H1 (cell line): ENCODE measurements around the gene SECISBP2L.

Experiments used
- CREB1 ChIP-seq: IDR thresholded peaks from 2 replicates; pipeline ENCODE4 v1.6.1; 2012; ENCODE audit warnings: inconsistent platforms
- EZH2 ChIP-seq: fragments of 200-600 bp; sonication (generic); IDR thresholded peaks from 2 replicates; pipeline ENCODE4 v1.7.1; 2012; ENCODE audit warnings: low read depth, mild to moderate bottlenecking, moderate library complexity, low read length, inconsistent platforms; ENCODE audit not compliant: severe bottlenecking
- JUND ChIP-seq: IDR thresholded peaks from 2 replicates; pipeline ENCODE4 v1.6.1; 2011; ENCODE audit warnings: mild to moderate bottlenecking, improper control_type of control experiment, low read length
- POLR2A ChIP-seq, 2 experiments: IDR thresholded peaks; 1 replicate in 1 of 2; 2 replicates in 1 of 2; pipeline ENCODE4 v1.6.1; 2011; ENCODE audit warnings: low read depth in 2 of 2, low read length in 2 of 2, mild to moderate bottlenecking in 2 of 2; ENCODE audit errors: control extremely low read depth in 1 of 2
- POLR2AphosphoS5 ChIP-seq: IDR thresholded peaks from 2 replicates; pipeline ENCODE4 v1.6.1; 2011; ENCODE audit warnings: low read depth, low read length
- RAD21 ChIP-seq, 2 experiments: IDR thresholded peaks in 1 of 2; conservative IDR thresholded peaks in 1 of 2; 2 replicates each; pipeline ENCODE4 v1.6.1; 2011; ENCODE audit warnings: low read depth in 2 of 2, low read length in 2 of 2, improper control_type of control experiment in 1 of 2, inconsistent platforms in 1 of 2, mild to moderate bottlenecking in 1 of 2, moderate library complexity in 1 of 2
- RXRA ChIP-seq: IDR thresholded peaks from 2 replicates; pipeline ENCODE4 v1.6.1; 2011; ENCODE audit warnings: low read depth, mild to moderate bottlenecking, low read length, moderate library complexity; ENCODE audit not compliant: insufficient read depth
- SIX5 ChIP-seq: IDR thresholded peaks from 2 replicates; pipeline ENCODE4 v1.6.1; 2011; ENCODE audit warnings: mild to moderate bottlenecking, low read depth, low read length
- TAF1 ChIP-seq: IDR thresholded peaks from 2 replicates; pipeline ENCODE4 v1.6.1; 2011; ENCODE audit warnings: mild to moderate bottlenecking, low read depth, low read length
- TBP ChIP-seq: IDR thresholded peaks from 2 replicates; pipeline ENCODE4 v1.6.1; 2011; ENCODE audit warnings: low read depth, low read length, improper control_type of control experiment
- TF ChIP-seq, protein P1 (sequence below), 3 experiments: IDR thresholded peaks; 1 replicate in 2 of 3; 2 replicates in 1 of 3; pipeline versions ENCODE4 v1.5.1 to v1.6.1; 2011; ENCODE audit warnings: low read length in 3 of 3, mild to moderate bottlenecking in 3 of 3, inconsistent platforms in 2 of 3, low read depth in 1 of 3, moderate library complexity in 1 of 3; ENCODE audit not compliant: insufficient read depth in 1 of 3; ENCODE audit errors: control extremely low read depth in 1 of 3
- TF ChIP-seq, protein P2 (sequence below): IDR thresholded peaks from 2 replicates; pipeline ENCODE4 v1.6.1; 2012; ENCODE audit warnings: inconsistent platforms

GRCh38 chr15:49063402-49064280 lies 17.4 kb upstream of the SECISBP2L start:
- TF ChIP-seq RAD21 (IDR thresholded peaks at IDR 0.05 in 1 of 2, conservative IDR thresholded peaks at IDR 0.05 in 1 of 2; ENCODE audit: low read depth in 2 of 2, low read length in 2 of 2), result no peak
- TF ChIP-seq JUND, result no peak
- TF ChIP-seq SIX5, result no peak
- TF ChIP-seq, protein P1, sequence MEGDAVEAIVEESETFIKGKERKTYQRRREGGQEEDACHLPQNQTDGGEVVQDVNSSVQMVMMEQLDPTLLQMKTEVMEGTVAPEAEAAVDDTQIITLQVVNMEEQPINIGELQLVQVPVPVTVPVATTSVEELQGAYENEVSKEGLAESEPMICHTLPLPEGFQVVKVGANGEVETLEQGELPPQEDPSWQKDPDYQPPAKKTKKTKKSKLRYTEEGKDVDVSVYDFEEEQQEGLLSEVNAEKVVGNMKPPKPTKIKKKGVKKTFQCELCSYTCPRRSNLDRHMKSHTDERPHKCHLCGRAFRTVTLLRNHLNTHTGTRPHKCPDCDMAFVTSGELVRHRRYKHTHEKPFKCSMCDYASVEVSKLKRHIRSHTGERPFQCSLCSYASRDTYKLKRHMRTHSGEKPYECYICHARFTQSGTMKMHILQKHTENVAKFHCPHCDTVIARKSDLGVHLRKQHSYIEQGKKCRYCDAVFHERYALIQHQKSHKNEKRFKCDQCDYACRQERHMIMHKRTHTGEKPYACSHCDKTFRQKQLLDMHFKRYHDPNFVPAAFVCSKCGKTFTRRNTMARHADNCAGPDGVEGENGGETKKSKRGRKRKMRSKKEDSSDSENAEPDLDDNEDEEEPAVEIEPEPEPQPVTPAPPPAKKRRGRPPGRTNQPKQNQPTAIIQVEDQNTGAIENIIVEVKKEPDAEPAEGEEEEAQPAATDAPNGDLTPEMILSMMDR (IDR thresholded peaks at IDR 0.05; ENCODE audit: control extremely low read depth in 1 of 3, insufficient read depth in 1 of 3, low read depth in 1 of 3, low read length in 3 of 3), result no peak
- TF ChIP-seq, protein P2, sequence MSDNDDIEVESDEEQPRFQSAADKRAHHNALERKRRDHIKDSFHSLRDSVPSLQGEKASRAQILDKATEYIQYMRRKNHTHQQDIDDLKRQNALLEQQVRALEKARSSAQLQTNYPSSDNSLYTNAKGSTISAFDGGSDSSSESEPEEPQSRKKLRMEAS, result no peak
- no peak for TF ChIP-seq POLR2AphosphoS5
- TF ChIP-seq CREB1, result no peak
- TF ChIP-seq TAF1, result no peak
- TF ChIP-seq EZH2, result no peak
- TF ChIP-seq RXRA, result no peak
- no peak for TF ChIP-seq POLR2A (IDR thresholded peaks at IDR 0.05; ENCODE audit: control extremely low read depth in 1 of 2, low read depth in 2 of 2, low read length in 2 of 2)
- TF ChIP-seq TBP, result no peak
